Measurements from ENCODE around the gene TSPAN17. TPM values are rescaled to one million over a fixed set of nuclear protein-coding genes. Genes with fewer than 3 reads are reported as not detected.

The TSPAN17 gene
- total and polyA plus RNA-seq, 9 of the 15 experiments (the other 6 are each of a cell fraction or from before 2014, with no cell fraction given): 0.73 to 58.3 (median 34.5) TPM

DNA sequence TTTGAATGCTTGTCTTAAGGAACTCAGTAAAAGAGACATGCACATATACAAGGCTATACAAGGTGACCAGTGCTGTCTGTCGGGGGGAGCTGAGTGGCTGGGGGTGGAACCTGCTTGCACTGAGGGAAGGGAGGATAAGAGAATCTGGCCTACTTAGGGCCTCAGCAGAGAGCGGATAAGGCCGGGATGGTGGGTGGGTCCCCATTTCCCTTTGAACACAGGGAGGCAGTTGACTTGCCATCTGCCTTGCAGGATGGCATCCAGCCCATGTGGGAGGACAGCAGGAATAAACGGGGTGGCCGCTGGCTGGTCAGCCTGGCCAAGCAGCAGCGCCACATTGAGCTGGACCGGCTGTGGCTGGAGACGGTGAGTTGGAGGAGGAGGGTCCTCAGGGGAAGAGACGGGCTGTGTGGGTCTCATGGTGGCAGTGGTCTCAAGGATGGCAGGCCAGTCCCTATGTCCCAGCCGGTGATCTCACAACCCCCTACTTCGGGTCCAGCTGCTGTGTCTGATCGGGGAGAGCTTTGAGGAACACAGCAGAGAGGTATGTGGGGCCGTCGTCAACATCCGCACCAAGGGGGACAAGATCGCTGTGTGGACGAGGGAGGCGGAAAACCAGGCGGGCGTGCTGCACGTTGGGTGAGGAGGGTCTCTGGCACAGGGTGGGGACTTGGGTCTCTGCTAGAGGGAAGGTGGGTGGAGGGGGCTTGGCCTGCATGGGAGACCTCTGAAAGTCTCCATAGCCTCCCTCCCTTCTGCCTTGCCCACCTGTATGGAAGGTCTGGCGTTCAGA, 2.2 kb upstream of the TSPAN17 start:
- Histone ChIP-seq H3K36me3 (ENCODE audit: control insufficient read depth, insufficient read depth, low read length) (no peaks in the 10 kb centered on the region), H3K9ac (ENCODE audit: insufficient read depth in 1 of 2, low read depth in 2 of 2, low read length in 2 of 2) (peak overlapping the region in 1 of 2 experiments; percentile 3; a peak in 1 of 4 replicates), H3K79me2 (ENCODE audit: control insufficient read depth, insufficient read depth, low read length) (peaks cover 25% of the 10 kb centered on the region), H2AFZ (ENCODE audit: low read depth, low read length) (no peak overlapping the region), H3K9me1 (ENCODE audit: control insufficient read depth, insufficient read depth, low read length) (no peaks in the 10 kb centered on the region), H3K9me3 (replicated peaks; ENCODE audit: control insufficient read depth, insufficient read depth, low read depth, low read length) (no peaks in the 10 kb centered on the region), H3K27me3 (ENCODE audit: control insufficient read depth in 2 of 2, insufficient read depth in 2 of 2, low read length in 2 of 2) (0 out of 5 replicates have a peak, but pooled peaks cover 0 to 2% of the 10 kb centered on the region in 2 experiments), H3K4me2 (ENCODE audit: insufficient read depth, low read length) (no peak overlapping the region), H3K4me1 (replicated peaks in 1 of 2; ENCODE audit: control insufficient read depth in 2 of 2, insufficient read depth in 2 of 2, low read length in 2 of 2) (peaks cover 40 to 69% of the 10 kb centered on the region in 2 experiments), H4K20me1 (replicated peaks; ENCODE audit: control insufficient read depth, insufficient read depth, low read length) (peaks cover 9% of the 10 kb centered on the region; the same call in 1 of the 2 replicates), H3K4me3 (no peak overlapping the region), H3K27ac (ENCODE audit: extremely low read depth, low read depth, low read length) (no peak overlapping the region)
- ChIA-PET POLR2A (no interaction called here), CTCF (ENCODE audit: low intra/inter-chr PET ratio) (no interaction called here)
- WGBS (ENCODE audit: insufficient coverage, low coverage, missing lambda C conversion rate): 71% methylated on average over 22 of the region's 22 CpGs
- no TSS peak for BruUV-seq (replicated peaks)
- peak; percentile 40 for TF ChIP-seq CBFA2T3 (IDR thresholded peaks at IDR 0.05)
- TF ChIP-seq HMG20A (CRISPR knock-in tag; conservative IDR thresholded peaks at IDR 0.05): no peak
- TF ChIP-seq CBFA2T2 (conservative IDR thresholded peaks at IDR 0.05): 0 out of 2 replicates have a peak, but pooled peaks have one; percentile 3
- no peak for TF ChIP-seq PHTF2 (CRISPR knock-in tag; IDR thresholded peaks at IDR 0.05)
- intact Hi-C loops (cut with micrococcal nuclease) (loop anchor here (10.0 kb wide), 1 partner anchor 70 kb away; no protein-coding TSS in a partner anchor), in situ Hi-C loops (cut with MboI) (no loop called here)
- no peak for FAIRE-seq
- no peak for ATAC-seq
- DNase-seq (ENCODE audit: extremely low read depth in 1 of 4, low spot score in 3 of 4): peak in 1 of 4 experiments; percentile 49
